Mesothelial cell of epicardium (in vitro differentiated cells): ENCODE measurements around the gene SCN9A. TPM values are rescaled to one million over a fixed set of nuclear protein-coding genes. Genes with fewer than 3 reads are reported as not detected.

Source experiments
- DNase-seq, 2 experiments: peaks; one replicate each; pipeline ENCODE4 v3.0.0; 2021; ENCODE audit warnings: low spot score in 2 of 2; ENCODE audit not compliant: unreplicated experiment in 2 of 2
- H3K27ac Mint-ChIP-seq: 2 replicates; pipeline ENCODE4 v1.8.0; 2021; ENCODE audit warnings: mixed read lengths
- H3K27me3 Mint-ChIP-seq: 2 replicates; pipeline ENCODE4 v1.8.0; 2021; ENCODE audit warnings: low read depth, mixed read lengths
- H3K36me3 Mint-ChIP-seq: 2 replicates; pipeline ENCODE4 v1.8.0; 2021; ENCODE audit warnings: mixed read lengths
- H3K4me1 Mint-ChIP-seq: 2 replicates; pipeline ENCODE4 v1.8.0; 2021; ENCODE audit warnings: mixed read lengths
- H3K4me3 Mint-ChIP-seq: 2 replicates; pipeline ENCODE4 v1.8.0; 2021; ENCODE audit warnings: mild to moderate bottlenecking, moderate library complexity, mixed read lengths
- H3K9me3 Mint-ChIP-seq: 2 replicates; pipeline ENCODE4 v1.8.0; 2021; ENCODE audit warnings: mixed read lengths
- CTCF ChIP-seq: fragments of 200-600 bp; sonication (generic); IDR thresholded peaks from one replicate; pipeline ENCODE4 v1.5.0; 2021; ENCODE audit warnings: antibody characterized with exemption; ENCODE audit not compliant: unreplicated experiment
- total RNA-seq: library from RNA; stranded (reverse); gene quantifications from 3 replicates; pipeline ENCODE4 v1.2.1, GENCODE V29; 2021

SCN9A gene
- total RNA-seq, 1 donor from 2014 or later, result 2.5 TPM

GRCh38 chr2:166341426-166341825, 34.3 kb downstream of the SCN9A start:
- Mint-ChIP-seq H3K4me3 (no peak overlapping the region), H3K27ac (no peak overlapping the region), H3K27me3 (peaks cover 8% of the 10 kb centered on the region), H3K36me3 (no peaks in the 10 kb centered on the region), H3K4me1 (peaks cover 7% of the 10 kb centered on the region), H3K9me3 (no peaks in the 10 kb centered on the region)
- DNase-seq, result no peak
- TF ChIP-seq CTCF, result no peak

GRCh38 chr2:166338831-166339339, 36.9 kb downstream of the SCN9A start:
- Mint-ChIP-seq H3K9me3 (no peaks in the 10 kb centered on the region), H3K27ac (no peak overlapping the region), H3K36me3 (no peaks in the 10 kb centered on the region), H3K27me3 (peaks cover 5% of the 10 kb centered on the region), H3K4me3 (no peak overlapping the region), H3K4me1 (no peaks in the 10 kb centered on the region)
- DNase-seq, result no peak
- TF ChIP-seq CTCF, result no peak

GRCh38 chr2:166337932-166338331, 37.8 kb downstream of the SCN9A start:
- DNase-seq, result no peak
- H3K36me3 Mint-ChIP-seq, result no peaks in the 10 kb centered on the region
- TF ChIP-seq CTCF, result no peak
- no peaks in the 10 kb centered on the region for H3K9me3 Mint-ChIP-seq
- H3K27ac Mint-ChIP-seq, result no peak overlapping the region
- H3K4me1 Mint-ChIP-seq, result no peaks in the 10 kb centered on the region
- H3K27me3 Mint-ChIP-seq, result peaks cover 5% of the 10 kb centered on the region
- H3K4me3 Mint-ChIP-seq, result no peak overlapping the region

- Mint-ChIP-seq H3K4me1 (no peaks in the 10 kb centered on the region), H3K36me3 (no peaks in the 10 kb centered on the region), H3K4me3 (no peak overlapping the region), H3K9me3 (no peaks in the 10 kb centered on the region), H3K27me3 (peaks cover 5% of the 10 kb centered on the region), H3K27ac (no peak overlapping the region)
- TF ChIP-seq CTCF, result no peak
- no peak for DNase-seq
These were observed 40.5 kb downstream of the SCN9A start for GRCh38 chr2:166335284-166335683.

- no peak for TF ChIP-seq CTCF
- DNase-seq, result no peak
- peaks cover 3% of the 10 kb centered on the region for H3K27me3 Mint-ChIP-seq
These were observed 40.9 kb downstream of the SCN9A start for GRCh38 chr2:166334805-166335204.

GRCh38 chr2:166333801-166334200, 41.9 kb downstream of the SCN9A start:
- H3K27ac Mint-ChIP-seq, result no peak overlapping the region
- H3K4me3 Mint-ChIP-seq, result no peak overlapping the region
- no peaks in the 10 kb centered on the region for H3K4me1 Mint-ChIP-seq
- no peaks in the 10 kb centered on the region for H3K9me3 Mint-ChIP-seq
- no peak for TF ChIP-seq CTCF
- no peak for DNase-seq
- H3K27me3 Mint-ChIP-seq, result peaks cover 1% of the 10 kb centered on the region
- no peaks in the 10 kb centered on the region for H3K36me3 Mint-ChIP-seq

More at GRCh38 chr2:166334805-166335204, 40.9 kb downstream of the SCN9A start:
- Mint-ChIP-seq H3K4me1 (no peaks in the 10 kb centered on the region), H3K9me3 (no peaks in the 10 kb centered on the region), H3K4me3 (no peak overlapping the region), H3K27ac (no peak overlapping the region), H3K36me3 (no peaks in the 10 kb centered on the region)
